GM12874 (cell line): Measurements from ENCODE around the gene TDRD7.

ENCODE experiments used
- TF ChIP-seq, protein P1 (sequence below): IDR thresholded peaks from 2 replicates; pipeline ENCODE4 v1.5.1; 2011; ENCODE audit warnings: low read depth, mild to moderate bottlenecking, control low read depth, low read length, moderate library complexity; ENCODE audit not compliant: insufficient read depth

Gene TDRD7

GRCh38 chr9:97506306-97506705, 94.4 kb downstream of the TDRD7 start:
- TF ChIP-seq, protein P1, sequence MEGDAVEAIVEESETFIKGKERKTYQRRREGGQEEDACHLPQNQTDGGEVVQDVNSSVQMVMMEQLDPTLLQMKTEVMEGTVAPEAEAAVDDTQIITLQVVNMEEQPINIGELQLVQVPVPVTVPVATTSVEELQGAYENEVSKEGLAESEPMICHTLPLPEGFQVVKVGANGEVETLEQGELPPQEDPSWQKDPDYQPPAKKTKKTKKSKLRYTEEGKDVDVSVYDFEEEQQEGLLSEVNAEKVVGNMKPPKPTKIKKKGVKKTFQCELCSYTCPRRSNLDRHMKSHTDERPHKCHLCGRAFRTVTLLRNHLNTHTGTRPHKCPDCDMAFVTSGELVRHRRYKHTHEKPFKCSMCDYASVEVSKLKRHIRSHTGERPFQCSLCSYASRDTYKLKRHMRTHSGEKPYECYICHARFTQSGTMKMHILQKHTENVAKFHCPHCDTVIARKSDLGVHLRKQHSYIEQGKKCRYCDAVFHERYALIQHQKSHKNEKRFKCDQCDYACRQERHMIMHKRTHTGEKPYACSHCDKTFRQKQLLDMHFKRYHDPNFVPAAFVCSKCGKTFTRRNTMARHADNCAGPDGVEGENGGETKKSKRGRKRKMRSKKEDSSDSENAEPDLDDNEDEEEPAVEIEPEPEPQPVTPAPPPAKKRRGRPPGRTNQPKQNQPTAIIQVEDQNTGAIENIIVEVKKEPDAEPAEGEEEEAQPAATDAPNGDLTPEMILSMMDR: no peak

DNA sequence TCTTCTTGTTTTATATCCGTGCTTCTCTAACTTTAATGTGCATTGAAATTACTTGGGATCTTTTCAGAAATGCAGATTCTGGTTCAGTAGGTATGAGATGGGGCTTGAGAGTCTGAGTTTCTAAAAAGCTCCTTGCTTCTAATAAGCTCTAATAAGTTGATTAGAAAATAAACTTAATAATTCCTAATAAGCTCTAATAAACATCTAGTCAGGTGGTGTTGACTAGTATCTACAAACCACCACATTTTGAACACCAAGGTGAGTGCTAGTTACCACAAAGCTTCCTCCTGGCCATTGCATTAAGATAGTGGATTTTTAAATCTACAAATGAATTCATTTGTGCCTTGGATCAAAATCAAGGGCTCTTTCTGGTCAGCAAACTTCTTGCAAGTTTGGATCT, 94.9 kb downstream of the TDRD7 start:
- TF ChIP-seq, protein P1: no peak

GRCh38 chr9:97507428-97507984, 95.6 kb downstream of the TDRD7 start:
- TF ChIP-seq, protein P1: no peak

- TF ChIP-seq, protein P1: no peak
Measured at GRCh38 chr9:97508852-97509251, 97.0 kb downstream of the TDRD7 start.

- TF ChIP-seq, protein P1: no peak
Measured at GRCh38 chr9:97510797-97511654, 99.1 kb downstream of the TDRD7 start.

GRCh38 chr9:97511655-97512427, 99.9 kb downstream of the TDRD7 start:
- TF ChIP-seq, protein P1: no peak

DNA sequence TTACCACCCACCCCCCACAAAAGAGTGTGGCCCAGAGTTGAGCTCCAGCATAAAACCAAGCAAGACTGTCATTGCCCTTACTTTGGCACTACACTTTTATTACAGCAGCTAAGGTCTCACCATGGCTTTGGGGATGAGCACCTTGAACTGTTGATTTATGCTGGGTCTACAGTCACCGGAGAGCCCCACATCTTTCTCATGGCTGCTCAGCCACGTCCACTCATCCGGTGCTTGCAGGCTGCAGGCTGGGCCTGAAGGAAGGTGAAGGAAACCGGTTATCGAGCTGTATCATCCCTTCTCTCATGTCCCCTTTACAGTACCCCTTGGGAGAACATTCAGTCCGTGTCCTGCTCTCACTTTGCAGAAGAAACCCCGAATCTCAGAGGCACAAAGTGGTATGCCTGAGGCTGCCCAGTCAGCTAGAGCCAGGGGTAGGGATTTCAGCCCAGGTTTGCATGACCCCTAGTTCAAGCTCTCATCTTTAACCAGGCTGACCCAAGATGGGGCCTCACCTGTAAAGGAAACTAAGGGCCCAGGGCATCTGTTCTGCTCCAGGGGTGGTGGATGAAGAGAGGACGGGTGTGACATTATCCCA, 101.2 kb downstream of the TDRD7 start:
- TF ChIP-seq, protein P1: no peak
